Measurements from ENCODE around the gene GNG7.

GRCh38 chr19:2724148-2724557 lies 21.7 kb upstream of the GNG7 start:
- TF ChIP-seq, protein P1, sequence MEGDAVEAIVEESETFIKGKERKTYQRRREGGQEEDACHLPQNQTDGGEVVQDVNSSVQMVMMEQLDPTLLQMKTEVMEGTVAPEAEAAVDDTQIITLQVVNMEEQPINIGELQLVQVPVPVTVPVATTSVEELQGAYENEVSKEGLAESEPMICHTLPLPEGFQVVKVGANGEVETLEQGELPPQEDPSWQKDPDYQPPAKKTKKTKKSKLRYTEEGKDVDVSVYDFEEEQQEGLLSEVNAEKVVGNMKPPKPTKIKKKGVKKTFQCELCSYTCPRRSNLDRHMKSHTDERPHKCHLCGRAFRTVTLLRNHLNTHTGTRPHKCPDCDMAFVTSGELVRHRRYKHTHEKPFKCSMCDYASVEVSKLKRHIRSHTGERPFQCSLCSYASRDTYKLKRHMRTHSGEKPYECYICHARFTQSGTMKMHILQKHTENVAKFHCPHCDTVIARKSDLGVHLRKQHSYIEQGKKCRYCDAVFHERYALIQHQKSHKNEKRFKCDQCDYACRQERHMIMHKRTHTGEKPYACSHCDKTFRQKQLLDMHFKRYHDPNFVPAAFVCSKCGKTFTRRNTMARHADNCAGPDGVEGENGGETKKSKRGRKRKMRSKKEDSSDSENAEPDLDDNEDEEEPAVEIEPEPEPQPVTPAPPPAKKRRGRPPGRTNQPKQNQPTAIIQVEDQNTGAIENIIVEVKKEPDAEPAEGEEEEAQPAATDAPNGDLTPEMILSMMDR (IDR thresholded peaks at IDR 0.05; ENCODE audit: low read depth, low read length), result 0 out of 2 replicates have a peak, but pooled peaks have one; percentile 6
- TF ChIP-seq EZH2phosphoT487 (IDR thresholded peaks at IDR 0.05; ENCODE audit: low read depth), result no peak
